Calu3 (cell line): ENCODE measurements around the gene NEK7. TPM values are rescaled to one million over a fixed set of nuclear protein-coding genes. Genes with fewer than 3 reads are reported as not detected.
A peak's percentile ranks its signal among the peaks of the same experiment; 100 is the strongest.

Experiments
- BruUV-seq: library from RNA; stranded (reverse); fragments of 400-500 nt; replicated peaks from 2 replicates; lab custom pipeline; 2021; lab: Mats Ljungman, UMichigan
- CTCF ChIA-PET: fragments of 300-600 bp; sonication (Branson Sonifier 250); formaldehyde crosslinking; loops from one replicate; lab custom pipeline; 2022; ENCODE audit warnings: antibody characterized with exemption; lab: Charles Lee
- DNase-seq: peaks from one replicate; pipeline ENCODE4 v3.0.0; 2022
- H3K27ac Mint-ChIP-seq: one replicate; pipeline ENCODE4 v1.8.0; 2022; ENCODE audit warnings: mixed read lengths; ENCODE audit not compliant: unreplicated experiment
- H3K27me3 Mint-ChIP-seq: one replicate; pipeline ENCODE4 v1.8.0; 2022; ENCODE audit warnings: mixed read lengths; ENCODE audit not compliant: unreplicated experiment
- H3K36me3 Mint-ChIP-seq: one replicate; pipeline ENCODE4 v1.8.0; 2022; ENCODE audit warnings: mild to moderate bottlenecking, moderate library complexity, mixed read lengths; ENCODE audit not compliant: insufficient read depth, unreplicated experiment
- H3K4me1 Mint-ChIP-seq: one replicate; pipeline ENCODE4 v1.8.0; 2022; ENCODE audit warnings: mild to moderate bottlenecking, low read depth, mixed read lengths; ENCODE audit not compliant: unreplicated experiment
- H3K4me3 Mint-ChIP-seq: one replicate; pipeline ENCODE4 v1.8.0; 2022; ENCODE audit warnings: mild to moderate bottlenecking, low read depth, moderate library complexity, mixed read lengths; ENCODE audit not compliant: unreplicated experiment
- H3K9me3 Mint-ChIP-seq: one replicate; pipeline ENCODE4 v1.8.0; 2022; ENCODE audit warnings: low read depth, mixed read lengths; ENCODE audit not compliant: unreplicated experiment
- intact Hi-C: fragments of 100-400 bp; cut with micrococcal nuclease; formaldehyde crosslinking; loops from one replicate; pipeline ENCODE4 v1.10.0; 2022; ENCODE audit not compliant: unreplicated experiment
- total RNA-seq: library from RNA; stranded (reverse); gene quantifications from 2 replicates; pipeline ENCODE4 v1.2.3, GENCODE V29; 2022
- TF ChIP-seq, protein P1 (sequence below): fragments of 200-600 bp; IDR thresholded peaks from one replicate; pipeline ENCODE4 v1.8.0; 2022; ENCODE audit warnings: antibody characterized with exemption; ENCODE audit not compliant: unreplicated experiment

The NEK7 gene
- total RNA-seq, 1 experiment from 2014 or later = 145 TPM

DNA sequence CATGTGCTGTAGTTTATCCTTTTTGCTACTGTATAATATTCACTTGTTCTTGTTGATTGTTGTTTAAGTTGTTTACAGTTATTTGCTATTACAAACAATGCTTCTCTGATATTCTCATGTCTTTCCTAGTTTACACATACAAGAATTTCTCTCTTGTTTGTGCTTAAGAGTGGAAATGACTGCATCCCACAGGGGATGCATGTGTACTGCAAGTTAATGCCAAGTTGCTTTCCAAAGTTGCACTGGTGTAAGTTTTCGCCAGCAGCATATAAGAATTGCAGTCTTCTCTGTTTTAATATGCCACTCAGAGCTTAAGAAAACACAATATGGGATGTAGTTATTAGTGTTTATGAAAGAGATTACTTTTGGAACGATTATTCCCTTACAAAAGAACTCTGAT, 97.7 kb downstream of the NEK7 start:
- CTCF ChIA-PET = interaction anchor here (1.2 kb wide), 1 partner anchor 11 kb away, joined by 3 read pairs; no protein-coding TSS in a partner anchor
- H3K27ac Mint-ChIP-seq = no peak overlapping the region
- H3K4me3 Mint-ChIP-seq = no peak overlapping the region
- DNase-seq = no peak
- intact Hi-C loops = no loop called here
- no peaks in the 10 kb centered on the region for H3K9me3 Mint-ChIP-seq
- peaks cover 51% of the 10 kb centered on the region for H3K4me1 Mint-ChIP-seq
- H3K27me3 Mint-ChIP-seq = no peaks in the 10 kb centered on the region
- no peaks in the 10 kb centered on the region for H3K36me3 Mint-ChIP-seq
- no TSS peak for BruUV-seq
- TF ChIP-seq, protein P1, sequence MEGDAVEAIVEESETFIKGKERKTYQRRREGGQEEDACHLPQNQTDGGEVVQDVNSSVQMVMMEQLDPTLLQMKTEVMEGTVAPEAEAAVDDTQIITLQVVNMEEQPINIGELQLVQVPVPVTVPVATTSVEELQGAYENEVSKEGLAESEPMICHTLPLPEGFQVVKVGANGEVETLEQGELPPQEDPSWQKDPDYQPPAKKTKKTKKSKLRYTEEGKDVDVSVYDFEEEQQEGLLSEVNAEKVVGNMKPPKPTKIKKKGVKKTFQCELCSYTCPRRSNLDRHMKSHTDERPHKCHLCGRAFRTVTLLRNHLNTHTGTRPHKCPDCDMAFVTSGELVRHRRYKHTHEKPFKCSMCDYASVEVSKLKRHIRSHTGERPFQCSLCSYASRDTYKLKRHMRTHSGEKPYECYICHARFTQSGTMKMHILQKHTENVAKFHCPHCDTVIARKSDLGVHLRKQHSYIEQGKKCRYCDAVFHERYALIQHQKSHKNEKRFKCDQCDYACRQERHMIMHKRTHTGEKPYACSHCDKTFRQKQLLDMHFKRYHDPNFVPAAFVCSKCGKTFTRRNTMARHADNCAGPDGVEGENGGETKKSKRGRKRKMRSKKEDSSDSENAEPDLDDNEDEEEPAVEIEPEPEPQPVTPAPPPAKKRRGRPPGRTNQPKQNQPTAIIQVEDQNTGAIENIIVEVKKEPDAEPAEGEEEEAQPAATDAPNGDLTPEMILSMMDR = no peak

GRCh38 chr1:198254948-198255347, 98.2 kb downstream of the NEK7 start:
- DNase-seq = no peak
- Mint-ChIP-seq H3K9me3 (no peaks in the 10 kb centered on the region), H3K4me3 (no peak overlapping the region), H3K4me1 (peaks cover 55% of the 10 kb centered on the region), H3K27me3 (no peaks in the 10 kb centered on the region), H3K27ac (no peak overlapping the region), H3K36me3 (no peaks in the 10 kb centered on the region)
- intact Hi-C loops = no loop called here
- CTCF ChIA-PET = interaction anchor here (1.2 kb wide), 1 partner anchor 10 kb away, joined by 3 read pairs; no protein-coding TSS in a partner anchor
- TF ChIP-seq, protein P1 = no peak
- TSS peak; percentile 10 for BruUV-seq

DNA sequence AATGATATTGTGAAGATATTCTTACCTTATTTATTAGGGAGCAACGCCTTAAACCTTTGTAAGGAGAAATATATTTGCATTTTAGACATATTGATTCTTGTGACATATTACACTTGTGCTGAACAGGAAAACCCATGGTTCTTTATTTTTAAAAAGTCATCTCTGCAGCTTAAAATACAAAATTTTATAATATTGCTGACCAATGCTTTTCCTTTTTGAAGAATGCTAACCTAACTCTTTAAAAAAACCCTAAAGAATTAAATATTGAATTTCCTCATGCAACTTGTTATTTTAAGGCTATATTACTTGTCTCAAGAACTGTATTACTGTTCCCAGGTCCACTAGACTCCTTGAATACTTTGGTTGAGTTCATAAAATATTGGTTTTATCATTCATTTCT, 99.0 kb downstream of the NEK7 start:
- no peaks in the 10 kb centered on the region for H3K36me3 Mint-ChIP-seq
- intact Hi-C loops = no loop called here
- DNase-seq = no peak
- CTCF ChIA-PET = interaction anchor here (1.2 kb wide), 1 partner anchor 90 kb away, joined by 3 read pairs; no protein-coding TSS in a partner anchor
- no peak overlapping the region for H3K27ac Mint-ChIP-seq
- TF ChIP-seq, protein P1 = no peak
- no peaks in the 10 kb centered on the region for H3K9me3 Mint-ChIP-seq
- TSS peak; percentile 3 for BruUV-seq
- no peak overlapping the region for H3K4me3 Mint-ChIP-seq
- H3K27me3 Mint-ChIP-seq = no peaks in the 10 kb centered on the region
- peaks cover 63% of the 10 kb centered on the region for H3K4me1 Mint-ChIP-seq

DNA sequence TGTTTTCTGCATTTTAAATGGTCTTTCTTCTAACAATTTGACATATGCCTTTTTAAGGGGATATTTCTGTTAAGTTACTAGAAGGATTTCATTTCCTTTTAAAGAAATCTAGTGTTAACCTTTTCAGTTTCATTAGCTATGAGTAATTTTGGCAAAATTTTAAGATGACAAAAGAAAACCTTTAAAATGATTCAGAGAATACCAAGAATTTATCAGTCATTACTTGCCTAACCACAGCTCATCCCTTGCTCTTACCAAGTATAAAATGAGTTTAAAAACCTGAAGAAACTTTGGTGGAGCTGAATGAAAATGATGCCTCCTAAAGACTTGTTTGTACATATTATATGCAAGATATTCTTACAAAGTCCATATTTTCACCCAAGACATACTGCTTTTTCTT, 101.7 kb downstream of the NEK7 start:
- Mint-ChIP-seq H3K36me3 (no peaks in the 10 kb centered on the region), H3K27me3 (no peaks in the 10 kb centered on the region), H3K4me3 (no peak overlapping the region), H3K4me1 (peaks cover 51% of the 10 kb centered on the region), H3K9me3 (no peaks in the 10 kb centered on the region), H3K27ac (no peak overlapping the region)
- TF ChIP-seq, protein P1 = no peak
- CTCF ChIA-PET = no interaction called here
- DNase-seq = no peak
- no TSS peak for BruUV-seq
- intact Hi-C loops = no loop called here
